T-helper 2 cell (primary cell): ENCODE results near the gene EGLN1.
A peak's percentile ranks its signal among the peaks of the same experiment; 100 is the strongest.

Experiments used
- DNase-seq, 5 experiments: peaks; one replicate each; pipeline versions ENCODE4 v3.0.0 to v3.0.0-alpha.2; 2012 to 2022

The EGLN1 gene

DNA sequence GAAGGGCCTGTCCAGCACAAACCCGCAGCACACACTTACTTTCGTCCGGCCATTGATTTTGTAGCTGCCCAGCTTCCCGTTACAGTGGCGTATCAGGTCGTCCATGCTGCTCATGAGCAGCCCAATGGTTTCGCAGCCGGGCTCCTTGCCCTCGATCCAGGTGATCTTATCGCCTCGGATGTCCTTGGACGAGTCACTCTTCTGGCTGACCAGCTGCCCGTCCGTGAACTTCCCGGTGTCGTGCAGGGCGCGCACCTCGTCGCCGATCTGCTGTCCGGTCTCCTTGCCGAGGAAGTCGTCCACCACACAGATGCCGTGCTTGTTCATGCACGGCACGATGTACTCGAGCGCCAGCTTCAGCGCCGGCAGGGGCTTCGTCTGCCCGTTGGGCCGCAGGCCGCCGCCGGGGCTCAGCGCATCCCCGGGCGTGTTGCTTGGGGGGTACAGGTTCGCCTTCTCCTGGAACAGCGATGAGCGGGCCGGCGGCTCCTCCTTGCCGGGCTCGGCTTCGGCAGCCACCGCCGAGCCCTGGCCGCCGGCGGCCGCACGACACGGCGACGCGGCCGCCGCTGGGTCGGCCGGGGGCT, 1.0 kb downstream of the EGLN1 start:
- DNase-seq: peak in 4 of 5 experiments; percentile 10 to 60 (median 26)

DNA sequence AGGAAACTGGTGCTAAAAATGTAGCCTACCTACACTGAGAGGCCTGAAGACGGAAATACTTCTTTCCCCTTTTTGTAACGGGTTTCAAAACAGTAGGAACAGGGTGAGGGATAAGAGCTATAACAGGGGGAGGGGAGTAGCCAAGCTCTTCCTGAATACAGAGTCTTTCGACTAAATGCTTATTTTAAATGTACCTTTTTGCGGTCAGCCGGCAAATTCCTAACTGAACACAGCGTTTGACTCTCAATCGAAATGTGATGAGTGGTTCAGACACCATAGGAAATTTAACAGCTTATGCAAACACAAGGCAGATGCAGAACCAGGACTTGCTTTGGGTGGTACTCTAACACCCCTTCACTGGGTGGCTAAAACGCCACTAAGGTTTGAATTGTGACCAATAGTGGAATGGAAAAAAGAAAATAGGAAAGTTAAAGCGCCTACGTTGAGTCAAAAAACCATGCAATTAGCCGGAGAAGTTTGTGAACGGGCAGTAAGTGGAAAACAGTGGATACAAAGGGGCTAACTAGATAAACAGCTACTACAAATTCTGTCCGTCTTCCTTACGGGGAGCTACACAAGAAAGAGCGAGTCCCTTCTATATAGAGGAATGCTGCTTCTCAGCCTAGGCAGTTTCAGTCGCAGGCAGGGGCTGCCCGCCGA, 1.7 kb downstream of the EGLN1 start:
- peak in 1 of 5 experiments; percentile 5 for DNase-seq

- peak in 1 of 5 experiments; percentile 63 for DNase-seq
Measured at GRCh38 chr1:231419738-231420298, 2.3 kb downstream of the EGLN1 start.

GRCh38 chr1:231419147-231419546, 2.9 kb downstream of the EGLN1 start:
- no peak for DNase-seq

DNA sequence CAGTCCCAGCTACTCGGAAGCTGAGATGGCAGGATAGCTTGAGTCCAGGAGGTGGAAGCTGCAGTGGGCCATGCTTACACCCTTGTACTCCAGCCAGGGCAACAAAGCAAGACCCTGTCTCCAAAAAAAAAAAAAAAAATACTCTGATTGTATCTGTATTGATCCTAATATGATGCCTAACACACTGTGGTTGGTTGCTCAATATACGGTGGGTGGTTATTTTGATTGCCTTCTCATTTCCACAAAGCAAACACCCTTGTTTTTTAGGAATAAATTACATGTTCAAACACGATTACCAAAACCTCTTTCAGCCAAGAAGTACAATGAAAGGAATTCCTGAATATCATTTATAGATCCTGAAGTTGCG, 3.4 kb downstream of the EGLN1 start:
- DNase-seq: no peak

- no peak for DNase-seq
Measured at GRCh38 chr1:231418101-231418740, 3.9 kb downstream of the EGLN1 start.

GRCh38 chr1:231417513-231417912, 4.6 kb downstream of the EGLN1 start:
- DNase-seq: no peak

- DNase-seq: peak in 1 of 5 experiments; percentile 44
Measured at GRCh38 chr1:231416901-231417300, 5.2 kb downstream of the EGLN1 start.

DNA sequence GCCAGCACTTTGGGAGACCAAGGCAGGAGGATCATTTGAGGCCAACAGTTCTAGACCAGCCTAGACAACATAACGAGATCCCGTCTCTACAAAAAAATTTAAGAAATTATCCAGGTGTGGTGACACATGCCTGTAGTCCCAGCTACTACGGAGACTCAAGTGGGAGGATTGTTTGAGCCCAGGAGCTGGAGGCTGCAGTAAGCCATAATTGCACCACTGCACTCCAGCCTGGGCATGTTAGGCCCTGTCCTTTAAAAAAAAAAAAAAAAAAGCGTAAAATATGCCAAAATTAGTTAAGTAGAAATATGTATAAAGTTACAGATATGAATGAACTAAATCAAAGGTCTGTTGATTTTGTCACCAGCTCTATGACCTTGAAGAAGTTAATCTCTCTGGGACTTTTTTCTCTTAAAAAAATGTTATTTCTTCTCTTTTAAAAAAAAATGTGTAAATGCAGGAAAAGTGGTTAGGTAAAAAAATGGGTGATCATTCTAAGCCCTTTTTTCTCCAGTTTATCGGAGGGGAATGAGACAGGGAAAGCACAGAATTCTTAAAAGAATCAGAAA, 7.0 kb downstream of the EGLN1 start:
- DNase-seq: no peak

DNA sequence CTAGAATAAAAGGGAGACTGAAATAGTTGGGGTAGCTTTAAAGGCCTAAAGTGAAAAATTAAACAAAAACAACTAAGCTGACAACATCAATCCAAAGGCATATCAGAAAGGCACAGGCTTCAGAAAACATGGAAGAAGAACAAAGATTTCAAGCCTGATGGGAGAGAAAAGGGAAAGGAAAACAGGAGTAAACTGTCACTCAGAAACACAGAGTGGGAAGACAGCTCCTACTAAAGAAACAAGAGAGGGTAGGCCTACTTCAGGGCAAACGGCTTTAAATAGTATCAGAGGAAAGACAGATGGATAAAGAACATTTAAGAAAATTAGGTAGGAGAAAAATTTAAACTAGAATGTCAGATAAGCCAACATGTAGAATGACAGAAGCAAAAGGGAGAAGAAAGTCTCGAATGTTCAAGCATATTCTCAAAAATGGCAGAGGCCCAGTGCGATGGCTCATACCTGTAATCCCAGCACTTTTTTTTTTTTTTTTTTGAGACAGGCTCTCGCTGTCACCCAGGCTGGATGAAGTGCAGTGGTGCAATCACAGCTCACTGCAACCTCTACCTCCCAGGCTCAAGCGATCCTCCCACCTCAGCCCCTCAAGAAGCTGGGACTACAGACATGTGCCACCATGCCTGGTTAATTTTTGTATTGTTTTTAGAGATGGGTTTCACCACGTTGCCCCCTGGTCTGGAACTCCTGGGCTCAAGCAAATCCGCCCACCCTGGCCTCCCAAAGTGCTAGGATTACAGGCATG, 7.6 kb downstream of the EGLN1 start:
- DNase-seq: no peak

GRCh38 chr1:231413749-231414082, 8.4 kb downstream of the EGLN1 start:
- DNase-seq: no peak

- DNase-seq: no peak
Measured at GRCh38 chr1:231411036-231411531, 11.0 kb downstream of the EGLN1 start.

DNA sequence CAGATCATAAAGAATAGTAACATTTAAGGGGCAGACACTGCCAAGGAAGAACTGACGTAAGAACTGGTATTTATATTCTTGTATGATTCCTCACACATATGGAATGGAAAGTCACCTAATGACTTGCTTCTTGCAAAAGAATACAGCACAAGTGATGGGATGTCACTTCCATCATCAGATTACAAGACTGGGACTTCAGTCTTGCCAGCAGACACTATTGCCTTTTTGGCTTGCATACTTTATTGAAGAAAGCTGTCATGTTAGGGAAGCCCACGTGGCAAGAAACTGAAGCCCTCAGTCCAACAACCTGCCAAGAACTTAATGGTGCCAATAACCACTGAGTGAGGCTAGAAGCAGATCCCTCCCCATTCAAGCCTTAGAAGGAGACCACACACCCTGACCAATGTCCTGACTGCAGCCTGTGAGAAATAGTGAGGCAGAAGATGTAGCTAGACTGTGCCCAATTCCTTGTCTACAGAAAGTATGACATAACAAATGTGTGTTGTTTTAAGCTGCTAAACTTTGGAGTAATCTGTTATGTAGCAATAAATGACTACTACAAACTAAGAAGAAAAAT, 12.0 kb downstream of the EGLN1 start:
- DNase-seq: no peak

DNA sequence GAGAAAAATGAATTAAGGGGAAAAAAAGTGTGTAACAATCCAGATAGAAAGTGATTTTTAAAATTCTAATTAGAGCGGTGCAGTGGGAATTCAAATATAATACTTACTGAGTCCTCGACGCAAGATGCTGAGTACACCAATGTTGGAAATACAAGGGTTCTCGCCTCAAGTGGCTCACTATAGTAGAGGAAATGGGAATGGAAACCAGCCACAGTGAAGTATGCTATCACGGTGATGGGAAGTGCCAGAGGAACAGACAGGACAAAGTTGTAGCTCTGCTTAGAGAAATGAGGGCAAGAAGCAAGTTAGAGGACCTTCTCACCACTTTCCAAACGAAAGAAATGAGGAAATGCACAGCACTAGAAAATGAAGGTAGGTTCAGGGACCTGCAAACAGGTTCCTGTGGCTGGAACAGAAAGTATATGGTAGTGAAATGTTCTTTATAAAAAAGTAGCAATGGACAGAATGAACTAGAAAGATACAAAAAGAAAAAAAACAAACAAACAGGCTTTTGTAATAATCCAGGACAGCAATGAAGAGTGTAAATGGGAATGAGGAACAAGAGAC, 13.5 kb downstream of the EGLN1 start:
- DNase-seq: no peak

- DNase-seq: peak in 1 of 5 experiments; percentile 11
Measured at GRCh38 chr1:231407547-231408396, 14.3 kb downstream of the EGLN1 start.

DNA sequence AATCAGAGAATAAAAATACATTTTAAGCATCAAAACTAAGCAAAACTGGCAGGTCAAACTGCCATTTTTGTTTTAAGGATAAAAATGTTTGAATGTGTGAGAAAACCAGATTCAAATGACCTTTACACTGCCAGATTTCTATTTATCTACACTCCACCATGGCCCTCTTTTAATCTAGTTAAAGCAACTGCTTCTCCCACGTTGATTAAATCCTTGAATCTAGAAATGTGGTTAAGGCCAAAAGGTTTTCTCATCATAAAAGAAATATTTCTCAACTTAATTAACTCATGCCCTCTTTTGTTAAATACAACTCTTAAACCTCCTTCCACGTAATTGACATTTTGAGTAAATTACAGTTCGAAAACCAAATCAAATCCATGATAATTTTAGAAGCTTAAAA, 15.0 kb downstream of the EGLN1 start:
- DNase-seq: no peak

GRCh38 chr1:231404318-231404717, 17.8 kb downstream of the EGLN1 start:
- DNase-seq: no peak

- DNase-seq: no peak
Measured at GRCh38 chr1:231401478-231401877, 20.6 kb downstream of the EGLN1 start.

- DNase-seq: no peak
Measured at GRCh38 chr1:231397886-231398671, 24.0 kb downstream of the EGLN1 start.

DNA sequence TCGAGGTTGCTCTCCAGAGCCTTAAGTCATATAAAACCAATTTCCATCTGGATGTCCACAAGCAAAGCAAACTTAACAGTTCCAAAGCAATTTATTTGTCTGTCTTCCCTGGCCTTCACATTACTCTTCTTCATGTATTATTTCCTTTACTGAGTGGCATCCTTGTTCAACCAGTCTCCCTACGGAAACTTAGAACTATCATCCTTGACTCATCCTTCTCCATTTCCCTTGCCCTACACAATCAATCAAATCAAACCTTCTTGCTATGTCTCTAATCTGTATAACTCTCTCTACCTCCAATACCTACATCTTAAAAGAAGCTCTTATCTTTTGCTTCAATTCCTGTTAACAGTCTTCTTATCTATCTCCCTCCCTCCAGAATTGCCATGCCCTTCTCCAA, 25.4 kb downstream of the EGLN1 start:
- DNase-seq: no peak
